ENCODE results near the gene UBR4. TPM values are rescaled to one million over a fixed set of nuclear protein-coding genes. Genes with fewer than 3 reads are reported as not detected.
"Not testable (repeated sequence)": the region's sequence is repeated elsewhere in the genome, so short reads cannot be mapped to it uniquely, and the experiment has no call there.

Gene UBR4
- total and polyA plus RNA-seq, 3 donors from 2014 or later: 301 to 708 (median 613) TPM

DNA sequence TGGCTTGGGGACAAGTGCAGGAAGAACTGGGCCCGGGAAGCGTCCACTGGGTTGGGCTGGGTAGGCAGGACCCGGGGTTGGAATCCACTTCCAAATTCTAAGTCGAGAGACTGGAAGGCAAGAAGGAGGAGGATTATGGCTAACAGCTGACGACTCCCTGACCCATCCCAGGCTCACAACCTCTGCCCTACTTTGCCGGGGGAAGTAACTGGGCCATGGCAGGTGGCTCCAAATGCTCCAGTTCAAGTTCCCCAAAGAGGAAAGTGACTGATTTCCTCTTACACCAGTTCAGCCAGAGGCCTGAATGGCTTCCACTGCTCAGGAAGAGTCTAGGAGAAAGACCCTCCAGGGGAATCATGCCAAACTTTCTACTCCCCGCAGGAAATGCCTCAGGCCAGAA, 29.8 kb upstream of the UBR4 start:
- intact Hi-C loops (cut with DNase I; ENCODE audit: low total_unique reads): no loop called here
- WGBS, 2 donors: 76 to 85% methylated on average over 7 of the region's 7 CpGs

GRCh38 chr1:19234224-19234623, 24.2 kb upstream of the UBR4 start:
- no peak for DNase-seq
- WGBS, 2 donors: 94 to 95% methylated on average over 3 of the region's 3 CpGs
- no peak overlapping the region for H3K4me3 ChIP-seq
- no peaks in the 10 kb centered on the region for H3K36me3 ChIP-seq (ENCODE audit: low read depth, missing control alignments)
- H3K27me3 ChIP-seq: no peaks in the 10 kb centered on the region
- peak overlapping the region in 1 of 2 donors; percentile 73 for H3K27ac ChIP-seq
- intact Hi-C loops (cut with DNase I; ENCODE audit: low total_unique reads): no loop called here
- H3K4me1 ChIP-seq: peaks cover 21% of the 10 kb centered on the region
- TF ChIP-seq POLR2A (IDR thresholded peaks at IDR 0.05): no peak
- TF ChIP-seq, protein P1, sequence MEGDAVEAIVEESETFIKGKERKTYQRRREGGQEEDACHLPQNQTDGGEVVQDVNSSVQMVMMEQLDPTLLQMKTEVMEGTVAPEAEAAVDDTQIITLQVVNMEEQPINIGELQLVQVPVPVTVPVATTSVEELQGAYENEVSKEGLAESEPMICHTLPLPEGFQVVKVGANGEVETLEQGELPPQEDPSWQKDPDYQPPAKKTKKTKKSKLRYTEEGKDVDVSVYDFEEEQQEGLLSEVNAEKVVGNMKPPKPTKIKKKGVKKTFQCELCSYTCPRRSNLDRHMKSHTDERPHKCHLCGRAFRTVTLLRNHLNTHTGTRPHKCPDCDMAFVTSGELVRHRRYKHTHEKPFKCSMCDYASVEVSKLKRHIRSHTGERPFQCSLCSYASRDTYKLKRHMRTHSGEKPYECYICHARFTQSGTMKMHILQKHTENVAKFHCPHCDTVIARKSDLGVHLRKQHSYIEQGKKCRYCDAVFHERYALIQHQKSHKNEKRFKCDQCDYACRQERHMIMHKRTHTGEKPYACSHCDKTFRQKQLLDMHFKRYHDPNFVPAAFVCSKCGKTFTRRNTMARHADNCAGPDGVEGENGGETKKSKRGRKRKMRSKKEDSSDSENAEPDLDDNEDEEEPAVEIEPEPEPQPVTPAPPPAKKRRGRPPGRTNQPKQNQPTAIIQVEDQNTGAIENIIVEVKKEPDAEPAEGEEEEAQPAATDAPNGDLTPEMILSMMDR (IDR thresholded peaks at IDR 0.05): no peak
- H3K9me3 ChIP-seq: no peaks in the 10 kb centered on the region

More for the DNA sequence above, 29.8 kb upstream of the UBR4 start:
- no peak for DNase-seq
- TF ChIP-seq, protein P1 (IDR thresholded peaks at IDR 0.05): no peak
- TF ChIP-seq POLR2A (IDR thresholded peaks at IDR 0.05): no peak
- Histone ChIP-seq H3K4me1 (no peaks in the 10 kb centered on the region), H3K9me3 (no peaks in the 10 kb centered on the region), H3K27ac (no peak overlapping the region), H3K27me3 (no peaks in the 10 kb centered on the region), H3K4me3 (no peak overlapping the region), H3K36me3 (ENCODE audit: low read depth, missing control alignments) (no peaks in the 10 kb centered on the region)

DNA sequence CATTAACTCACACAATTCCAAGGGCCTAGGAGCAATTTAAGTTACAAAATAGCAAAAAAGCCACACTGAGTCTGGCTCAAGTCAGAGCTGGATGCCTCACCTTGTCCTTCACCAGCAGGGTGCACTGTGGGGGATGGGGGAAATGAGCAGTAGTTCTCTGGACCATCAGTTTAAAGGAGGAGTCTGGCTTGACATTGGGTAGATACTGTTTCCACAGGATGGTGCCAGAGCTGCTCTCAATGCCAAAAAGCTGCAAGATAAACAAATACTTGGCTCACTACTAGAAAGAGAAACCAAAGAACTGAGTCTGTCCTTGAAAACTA, 22.4 kb upstream of the UBR4 start:
- Histone ChIP-seq H3K27ac (peak overlapping the region; percentile 42 to 73), H3K36me3 (ENCODE audit: low read depth, missing control alignments) (no peaks in the 10 kb centered on the region), H3K4me1 (peaks cover 21% of the 10 kb centered on the region), H3K4me3 (no peak overlapping the region), H3K27me3 (no peaks in the 10 kb centered on the region), H3K9me3 (no peaks in the 10 kb centered on the region)
- intact Hi-C loops (cut with DNase I; ENCODE audit: low total_unique reads): no loop called here
- TF ChIP-seq, protein P1 (IDR thresholded peaks at IDR 0.05): peak in 2 of 3 experiments; percentile 10 to 36
- TF ChIP-seq POLR2A (IDR thresholded peaks at IDR 0.05): no peak
- peak; percentile 82 for DNase-seq

DNA sequence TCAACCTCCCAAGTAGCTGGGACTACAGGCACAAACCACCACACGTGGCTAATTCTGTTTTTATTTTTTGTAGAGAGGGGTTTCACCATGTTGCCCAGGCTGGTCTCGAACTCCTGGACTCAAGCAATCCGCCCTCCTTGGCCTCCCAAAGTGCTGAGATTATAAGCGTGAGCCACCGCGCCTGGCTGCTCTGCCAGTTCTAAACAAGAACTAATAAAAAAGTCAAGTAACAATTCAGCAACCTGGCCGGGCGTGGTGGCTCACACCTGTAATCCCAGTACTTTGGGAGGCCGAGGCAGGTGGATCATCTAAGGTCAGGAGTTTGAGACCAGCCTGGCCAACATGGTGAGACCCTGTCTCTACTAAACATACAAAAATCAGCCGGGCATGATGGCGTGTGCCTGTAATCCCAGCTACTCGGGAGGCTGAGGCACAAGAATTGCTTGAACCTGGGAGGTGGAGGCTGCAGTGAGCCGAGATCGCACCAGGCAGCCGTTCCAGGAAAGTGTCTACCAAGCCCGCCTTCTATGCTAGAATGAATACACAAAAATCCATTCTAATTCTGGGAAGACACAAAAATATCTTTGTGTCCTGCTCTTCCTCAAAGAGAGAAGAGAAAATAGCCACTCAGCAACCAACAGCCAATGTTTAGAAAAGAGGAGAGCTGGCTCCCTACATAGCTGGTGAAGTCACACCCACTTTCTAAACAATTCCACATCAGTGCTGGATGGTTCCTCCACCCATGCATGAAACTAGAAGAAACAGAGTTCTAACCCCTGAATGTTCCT, 21.9 kb upstream of the UBR4 start:
- H3K36me3 ChIP-seq (ENCODE audit: low read depth, missing control alignments); intact Hi-C loops (cut with DNase I; ENCODE audit: low total_unique reads); DNase-seq; H3K9me3 ChIP-seq; H3K4me3 ChIP-seq; H3K27me3 ChIP-seq: not testable (repeated sequence)
- peaks cover 21% of the 10 kb centered on the region for H3K4me1 ChIP-seq
- H3K27ac ChIP-seq: peak overlapping the region; percentile 70 to 73
- WGBS, 2 donors: 79 to 80% methylated on average over 15 to 16 of the region's 16 CpGs

- 88 to 91% methylated on average over 6 of the region's 6 CpGs for WGBS, 2 donors
- H3K27ac ChIP-seq: no peak overlapping the region
- no peaks in the 10 kb centered on the region for H3K27me3 ChIP-seq
- TF ChIP-seq, protein P1 (IDR thresholded peaks at IDR 0.05): no peak
- no peak for TF ChIP-seq POLR2A (IDR thresholded peaks at IDR 0.05)
- no peaks in the 10 kb centered on the region for H3K9me3 ChIP-seq
- H3K4me3 ChIP-seq: no peak overlapping the region
- H3K4me1 ChIP-seq: peaks cover 21% of the 10 kb centered on the region
- DNase-seq: no peak
- no peaks in the 10 kb centered on the region for H3K36me3 ChIP-seq (ENCODE audit: low read depth, missing control alignments)
- intact Hi-C loops (cut with DNase I; ENCODE audit: low total_unique reads): no loop called here
Measured at GRCh38 chr1:19229828-19230325, 19.8 kb upstream of the UBR4 start.
